HEK293T (cell line): Measurements from ENCODE around the gene LHPP.

Experiments
- ELF4 ChIP-seq: fragments of 450-650 bp; IDR thresholded peaks from 2 replicates; pipeline ENCODE4 v1.6.1; 2017; ENCODE audit warnings: antibody characterized with exemption
- FOXA1 ChIP-seq: fragments of 450-650 bp; IDR thresholded peaks from 2 replicates; pipeline ENCODE4 v1.6.1; 2016; ENCODE audit warnings: mild to moderate bottlenecking
- FOXM1 ChIP-seq: fragments of 450-650 bp; IDR thresholded peaks from 2 replicates; pipeline ENCODE4 v1.6.1; 2017; ENCODE audit warnings: mild to moderate bottlenecking, borderline replicate concordance
- HDGF ChIP-seq: fragments of 450-650 bp; IDR thresholded peaks from 2 replicates; pipeline ENCODE4 v1.6.1; 2017; ENCODE audit warnings: antibody characterized with exemption, borderline replicate concordance
- SP1 ChIP-seq: fragments of 450-650 bp; IDR thresholded peaks from 2 replicates; pipeline ENCODE4 v1.6.1; 2017
- TARDBP ChIP-seq: fragments of 450-650 bp; IDR thresholded peaks from 2 replicates; pipeline ENCODE4 v1.6.1; 2016

DNA sequence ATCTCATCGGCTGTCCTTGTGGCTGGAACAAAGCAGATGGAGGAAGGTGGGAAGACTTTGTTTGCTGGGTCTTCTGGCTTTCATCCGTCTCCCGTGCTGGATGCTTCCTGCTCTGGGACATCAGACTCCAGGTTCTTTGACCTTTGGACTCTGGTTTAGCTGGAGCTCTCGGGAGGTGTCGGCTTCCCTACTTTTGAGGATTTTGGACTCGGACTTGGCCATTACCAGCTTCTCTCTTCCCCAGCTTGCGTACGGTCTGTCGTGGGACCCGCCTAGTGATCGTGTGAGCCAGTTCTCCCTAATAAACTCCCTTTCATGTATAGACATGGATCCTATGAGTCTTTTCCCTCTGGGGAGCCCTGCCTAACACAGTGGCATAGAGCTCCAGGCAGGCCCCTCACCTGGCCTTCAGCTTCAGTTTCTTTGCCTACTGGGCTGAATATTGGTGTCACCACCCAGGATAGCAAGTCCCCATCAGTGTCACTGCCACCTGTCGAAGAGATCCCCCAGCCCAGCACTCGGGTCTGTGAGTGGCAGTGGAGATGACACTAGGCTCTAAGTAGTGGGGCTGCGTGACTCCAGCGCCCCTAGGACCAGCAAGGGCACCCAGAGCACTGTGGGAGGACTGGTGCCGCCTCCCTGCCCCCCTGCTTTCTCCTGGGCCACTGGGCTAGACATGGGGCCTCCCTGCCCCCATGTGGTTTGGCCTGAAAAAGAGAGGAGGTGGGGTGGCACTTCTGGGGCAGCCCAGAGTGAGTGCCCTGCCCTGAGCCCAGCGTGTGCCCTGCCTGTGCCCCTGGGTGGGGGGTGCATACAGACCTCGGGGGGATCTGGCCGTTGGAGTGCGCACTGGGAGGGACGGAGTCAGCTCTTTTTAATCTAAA lies 135.6 kb downstream of the LHPP start:
- TF ChIP-seq FOXA1 = no peak
- no peak for TF ChIP-seq ELF4
- TF ChIP-seq TARDBP = no peak
- no peak for TF ChIP-seq FOXM1
- TF ChIP-seq HDGF = no peak
- TF ChIP-seq SP1 = no peak
